Glomerular visceral epithelial cell (primary cell): ENCODE results near the gene ZNF600.
"Not testable (repeated sequence)": the region's sequence is repeated elsewhere in the genome, so short reads cannot be mapped to it uniquely, and the experiment has no call there.

ENCODE experiments used
- DNase-seq: peaks from one replicate; pipeline ENCODE4 v3.0.0-alpha.2; 2016; ENCODE audit errors: extremely low spot score

ZNF600 gene

DNA sequence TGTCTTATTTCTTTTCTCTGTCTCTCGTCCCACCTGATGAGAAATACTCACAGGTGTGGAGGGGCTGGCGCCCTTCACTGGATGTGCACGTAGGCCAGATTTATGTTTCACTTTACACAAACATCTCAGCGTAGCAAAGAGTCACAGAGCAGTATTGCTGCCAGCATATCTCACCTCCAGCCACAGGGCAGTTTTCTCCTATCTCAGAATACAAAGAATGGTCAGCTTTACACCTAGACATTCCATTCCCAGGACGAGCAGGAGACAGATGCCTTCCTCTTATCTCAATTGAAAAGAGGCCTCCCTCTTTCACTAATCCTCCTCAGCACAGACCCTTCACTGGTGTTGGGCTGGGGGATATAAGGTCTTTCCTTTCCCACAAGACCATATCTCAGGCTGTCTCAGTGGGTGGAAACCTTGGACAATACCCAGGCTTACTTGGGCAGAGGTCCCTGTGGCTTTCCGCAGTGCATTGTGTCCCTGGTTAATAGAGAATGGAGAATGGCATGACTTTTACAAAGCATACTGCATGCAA is 44.6 kb downstream of the ZNF600 start:
- no peak for DNase-seq

DNA sequence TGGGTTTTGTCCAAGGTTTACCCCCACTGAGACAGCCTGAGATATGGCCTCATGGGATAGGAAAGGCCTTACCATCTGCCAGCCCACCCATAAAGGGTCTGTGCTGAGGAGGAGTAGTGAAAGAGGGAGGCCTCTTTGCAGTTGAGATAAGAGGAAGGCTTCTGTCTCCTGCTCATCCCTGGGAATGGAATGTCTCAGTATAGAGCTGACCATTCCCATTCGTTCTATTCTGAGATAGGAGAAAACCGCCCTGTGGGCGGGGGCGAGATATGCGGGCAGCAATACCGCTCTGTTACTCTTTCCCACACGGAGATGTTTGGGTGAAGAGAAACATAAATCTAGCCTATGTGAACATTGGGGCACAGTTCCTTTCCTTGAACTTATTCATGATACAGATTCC is 45.2 kb downstream of the ZNF600 start:
- not testable (repeated sequence) for DNase-seq

DNA sequence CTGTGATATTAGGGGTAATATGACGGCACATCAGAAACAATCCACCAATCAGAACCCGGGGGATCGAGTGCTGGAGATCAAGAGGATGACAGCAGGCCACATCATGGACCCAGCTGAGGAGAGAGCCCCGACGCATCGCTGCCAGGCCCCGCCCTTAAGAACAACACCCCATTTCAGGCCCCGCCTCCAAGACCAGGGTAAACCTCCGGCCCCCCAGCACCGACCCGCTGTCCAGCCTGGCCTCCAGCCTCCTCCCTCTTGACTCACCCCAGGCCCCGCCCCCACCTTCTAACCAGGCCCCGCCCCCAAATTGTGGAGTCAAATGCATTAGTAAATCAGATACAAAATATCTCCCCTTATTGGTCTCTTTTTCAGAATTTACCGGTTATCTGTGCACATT is 47.0 kb downstream of the ZNF600 start:
- no peak for DNase-seq

DNA sequence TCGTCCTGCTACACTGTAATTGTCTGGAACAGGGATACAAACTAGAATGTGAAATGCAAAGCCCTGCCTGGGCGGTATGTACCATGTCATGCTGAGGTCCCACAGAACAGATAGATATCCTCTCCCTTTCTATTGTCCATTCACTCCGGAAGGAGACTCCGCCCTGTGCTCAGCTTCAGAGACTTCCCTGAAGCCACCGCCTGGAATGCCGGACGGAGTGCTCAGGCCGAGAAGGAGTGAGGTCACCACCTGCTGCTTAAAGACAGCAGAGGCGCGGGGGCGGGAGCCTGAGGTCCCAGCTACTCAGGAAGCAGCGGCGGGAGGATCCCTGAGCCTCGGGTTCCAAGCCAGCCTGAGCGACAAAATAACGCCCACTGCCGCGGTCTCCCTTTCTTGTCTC is 50.9 kb downstream of the ZNF600 start:
- DNase-seq, result peak; percentile 66

DNA sequence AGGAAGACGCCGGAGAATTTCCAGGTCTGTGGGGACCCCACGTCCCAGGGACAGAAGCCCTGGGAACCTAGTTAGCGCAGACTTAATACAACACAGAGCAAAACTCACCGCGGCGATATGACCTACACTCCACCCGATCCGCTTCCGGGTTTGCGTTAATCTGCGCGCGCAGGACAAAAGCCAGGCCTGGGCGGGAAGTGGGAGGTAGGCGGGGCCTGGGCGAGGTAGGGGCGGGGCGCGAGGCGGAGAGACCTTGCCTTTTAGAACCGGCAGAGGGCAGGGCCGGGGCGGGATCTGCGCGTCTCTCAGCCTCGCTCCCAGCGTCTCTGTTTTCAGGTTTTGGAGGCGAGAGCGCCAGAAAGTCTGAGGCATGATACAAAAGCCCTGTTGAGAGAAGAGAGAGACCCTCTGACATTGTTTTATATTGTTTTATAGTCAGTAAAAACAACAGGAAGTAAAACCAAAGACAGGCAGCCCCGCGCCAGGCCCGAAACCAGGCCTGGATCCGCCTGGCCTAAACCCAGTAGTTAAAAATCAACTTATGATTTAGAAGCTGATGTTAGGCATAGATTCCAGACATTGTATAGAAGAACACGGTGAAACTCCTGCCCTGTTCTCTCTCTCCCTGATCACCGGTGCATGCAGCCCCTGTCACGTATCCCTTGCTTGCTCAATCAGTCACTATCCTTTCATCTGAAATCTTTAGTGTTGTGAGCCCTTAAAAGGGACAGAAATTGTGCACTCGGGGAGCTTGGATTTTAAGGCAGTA is 51.5 kb downstream of the ZNF600 start, which contains the start of gene ZNF611:
Gene ZNF611, minus strand, starts transcription at position 152 of the 769 bp plus-strand sequence. CDS start 19,150 bp downstream, outside the sequence.
- DNase-seq, result peak; percentile 97

DNA sequence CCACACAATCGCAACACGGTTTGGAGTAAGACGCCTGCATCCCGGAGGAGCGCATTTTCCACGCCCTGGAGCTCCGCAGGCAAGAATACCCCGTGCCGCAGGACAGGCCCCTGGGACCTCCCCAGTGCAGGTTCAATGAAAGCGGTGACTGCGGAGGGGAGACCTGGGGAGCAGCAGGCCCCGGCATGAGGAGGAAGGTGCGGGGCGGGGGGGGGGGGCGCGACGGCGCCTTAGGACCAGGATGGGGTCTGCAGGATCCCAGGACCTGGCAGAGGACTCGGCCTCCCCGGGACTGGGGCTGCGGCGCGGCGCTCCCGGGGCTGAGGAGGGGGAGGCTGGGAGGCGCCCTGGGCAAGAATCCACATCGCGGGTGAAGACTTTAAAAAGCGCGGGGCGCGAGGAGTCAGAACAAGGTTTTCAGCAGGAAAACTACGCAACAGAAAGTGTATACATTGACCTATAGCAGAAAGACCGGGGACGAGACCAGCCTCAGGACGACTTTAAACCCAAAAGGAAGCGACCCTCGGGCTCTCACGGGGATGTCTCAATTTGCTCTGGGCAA is 52.2 kb downstream of the ZNF600 start:
- peak; percentile 26 for DNase-seq

DNA sequence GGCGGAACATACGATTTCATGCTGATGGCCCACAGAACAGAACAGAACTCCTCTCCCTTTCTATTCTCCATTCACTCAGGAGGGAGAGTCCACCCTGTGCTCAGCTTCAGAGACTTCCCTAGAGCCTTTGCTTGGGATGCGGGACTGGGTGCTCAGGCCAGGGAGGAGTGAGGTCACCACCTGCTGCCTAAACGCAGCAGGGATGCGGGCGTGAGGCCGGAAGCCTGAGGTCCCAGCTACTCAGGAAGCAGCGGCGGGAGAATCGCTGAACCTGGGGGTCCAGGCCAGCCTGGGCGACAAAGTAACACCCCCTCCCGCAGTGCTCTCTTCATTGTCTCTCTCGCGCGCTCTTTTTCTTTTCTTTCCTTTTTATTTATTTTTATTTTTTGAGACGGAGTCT is 60.5 kb downstream of the ZNF600 start:
- not testable (repeated sequence) for DNase-seq

DNA sequence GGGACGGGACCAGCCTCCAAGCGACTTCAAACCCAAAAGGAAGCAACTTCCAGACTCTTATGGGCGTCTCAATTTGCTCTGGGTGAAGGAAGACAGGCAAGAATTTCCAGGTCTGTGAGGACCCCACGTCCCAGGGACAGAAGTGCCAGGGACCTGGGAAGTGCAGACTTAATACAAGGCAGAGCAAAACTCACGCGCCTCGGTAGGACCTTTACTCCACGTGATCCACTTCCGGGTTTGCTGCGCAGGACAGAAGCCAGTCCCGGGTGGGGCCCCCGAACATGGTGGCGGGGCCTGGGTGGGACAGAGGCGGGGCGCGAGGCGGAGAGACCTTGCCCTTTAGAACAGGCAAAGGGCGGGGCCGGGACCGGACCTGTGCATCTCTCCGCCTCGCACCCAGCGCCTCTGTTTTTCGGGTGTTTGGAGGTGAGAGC is 61.0 kb downstream of the ZNF600 start:
- DNase-seq, result no peak

DNA sequence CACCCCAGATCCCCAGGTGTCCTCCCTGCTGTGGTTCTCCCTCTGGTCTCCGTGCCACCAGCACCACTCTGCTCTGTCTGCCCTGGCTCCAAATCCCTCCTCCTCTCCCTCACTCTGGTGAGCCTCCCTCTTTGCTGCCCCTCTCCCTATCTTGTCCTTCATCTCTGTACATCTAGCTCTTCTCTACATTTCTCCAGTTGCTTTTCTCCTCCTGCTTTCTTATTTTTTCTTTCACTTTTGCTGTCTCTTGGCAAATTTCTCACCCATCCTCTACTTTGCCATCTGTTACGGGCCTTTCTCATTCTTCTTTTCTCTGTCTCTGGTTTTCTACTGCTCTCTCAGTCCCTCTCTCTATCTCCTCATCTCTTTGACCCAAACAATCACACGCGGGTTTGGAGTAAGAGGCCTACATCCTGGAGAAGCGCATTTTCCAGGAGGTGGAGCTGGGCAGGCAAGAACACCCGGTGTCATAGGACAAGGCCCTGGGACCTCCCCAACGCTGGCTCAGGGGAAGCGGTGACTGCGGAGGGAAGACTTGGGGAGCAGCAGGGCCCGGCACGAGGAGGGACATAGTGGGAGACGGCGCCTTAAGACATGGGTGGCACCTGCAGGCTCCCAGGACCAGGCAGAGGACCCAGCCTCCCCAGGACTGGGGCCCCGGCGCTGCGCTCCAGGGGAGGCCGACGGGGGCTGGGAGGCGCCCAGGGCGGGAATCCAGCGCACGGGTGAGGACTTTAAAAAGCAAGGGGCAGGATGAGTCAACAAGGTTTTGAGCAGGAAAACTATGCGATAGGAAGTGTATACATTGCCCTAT is 61.7 kb downstream of the ZNF600 start:
- no peak for DNase-seq

DNA sequence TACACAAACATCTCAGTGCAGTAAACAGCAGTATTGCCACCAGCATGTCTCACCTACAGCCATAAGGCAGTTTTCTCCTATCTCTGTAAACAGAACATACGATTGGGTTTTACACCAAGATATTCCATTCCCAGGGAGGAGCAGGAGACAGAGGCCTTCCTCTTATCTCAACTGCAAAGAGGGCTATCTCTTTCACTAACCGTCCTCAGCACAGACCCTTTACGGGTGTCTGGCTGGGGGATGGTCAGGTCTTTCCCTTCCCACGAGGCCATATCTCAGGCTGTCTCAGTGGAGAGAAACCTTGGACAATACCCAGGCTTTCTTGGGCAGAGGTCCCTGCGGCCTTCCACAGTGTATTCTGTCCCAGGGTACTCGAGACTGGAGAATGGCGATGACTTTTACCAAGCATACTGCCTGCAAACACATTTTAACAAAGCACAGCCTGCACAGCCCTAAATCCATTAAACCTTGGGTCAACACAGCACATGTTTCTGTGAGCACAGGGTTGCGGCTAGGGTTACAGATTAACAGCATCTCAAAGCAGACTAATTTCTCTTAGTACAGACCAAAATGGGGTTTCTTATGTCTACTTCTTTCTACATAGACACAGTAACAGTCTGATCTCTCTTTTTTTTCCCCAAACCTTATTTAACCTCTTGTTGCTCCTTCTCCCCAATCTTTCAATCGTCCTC is 62.5 kb downstream of the ZNF600 start:
- DNase-seq, result not testable (repeated sequence)

DNA sequence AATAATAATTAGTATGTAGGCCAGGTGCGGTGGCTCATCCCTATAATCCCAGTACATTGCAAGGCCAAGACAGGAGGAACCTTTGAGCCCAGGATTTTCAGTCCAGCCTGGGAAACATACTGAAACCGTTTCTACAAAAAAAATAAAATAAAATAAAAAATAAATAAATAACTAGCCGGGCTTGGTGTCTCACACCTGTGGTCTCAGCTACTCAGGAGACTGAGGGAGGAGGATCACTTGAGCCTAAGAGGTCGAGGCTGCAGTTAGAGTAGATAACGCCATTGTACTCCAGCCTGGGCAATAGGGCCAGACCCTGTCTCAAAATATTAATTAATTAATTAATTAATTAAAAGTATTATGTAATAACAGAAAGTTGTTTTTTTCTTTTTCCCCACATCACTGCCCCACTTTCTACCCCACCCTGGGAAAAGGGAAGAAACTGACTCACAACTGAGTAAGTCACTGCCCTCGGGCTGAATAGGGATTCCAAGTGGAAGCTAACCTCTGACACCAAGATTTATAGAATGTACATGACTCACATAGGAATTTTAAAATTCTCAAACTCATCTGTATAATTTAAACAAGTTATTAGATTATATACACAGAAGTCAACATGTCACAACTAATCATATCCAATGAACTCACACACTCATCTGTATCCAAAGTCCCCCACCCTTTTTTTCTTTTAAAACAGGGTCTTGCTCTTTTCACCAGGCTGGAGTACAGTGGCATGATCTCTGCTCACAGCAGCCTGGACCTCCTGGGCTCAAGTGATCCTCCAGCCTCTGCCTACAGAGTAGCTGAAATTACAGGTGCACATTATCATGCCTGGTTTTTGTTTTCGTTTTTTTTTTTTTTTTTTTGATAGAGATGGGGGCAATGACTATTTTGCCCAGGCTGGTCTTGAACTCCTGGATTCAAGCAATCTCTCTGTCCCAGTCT is 64.3 kb downstream of the ZNF600 start:
- DNase-seq, result peak; percentile 54

DNA sequence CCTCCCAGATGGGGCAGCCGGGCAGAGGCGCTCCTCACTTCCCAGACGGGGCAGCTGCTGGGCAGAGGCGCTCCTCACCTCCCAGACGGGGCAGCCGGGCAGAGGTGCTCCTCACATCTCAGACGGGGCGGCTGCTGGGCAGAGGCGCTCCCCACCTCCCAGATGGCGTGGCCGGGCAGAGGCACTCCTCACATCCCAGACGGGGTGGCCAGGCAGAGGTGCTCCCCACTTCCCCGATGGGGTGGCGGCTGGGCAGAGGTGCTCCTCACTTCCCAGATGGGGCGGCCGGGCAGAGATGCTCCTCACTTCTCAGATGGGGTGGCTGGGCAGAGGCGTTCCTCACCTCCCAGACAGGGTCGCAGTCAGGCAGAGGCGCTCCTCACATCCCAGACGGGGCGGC is 66.0 kb downstream of the ZNF600 start:
- DNase-seq, result not testable (repeated sequence)

DNA sequence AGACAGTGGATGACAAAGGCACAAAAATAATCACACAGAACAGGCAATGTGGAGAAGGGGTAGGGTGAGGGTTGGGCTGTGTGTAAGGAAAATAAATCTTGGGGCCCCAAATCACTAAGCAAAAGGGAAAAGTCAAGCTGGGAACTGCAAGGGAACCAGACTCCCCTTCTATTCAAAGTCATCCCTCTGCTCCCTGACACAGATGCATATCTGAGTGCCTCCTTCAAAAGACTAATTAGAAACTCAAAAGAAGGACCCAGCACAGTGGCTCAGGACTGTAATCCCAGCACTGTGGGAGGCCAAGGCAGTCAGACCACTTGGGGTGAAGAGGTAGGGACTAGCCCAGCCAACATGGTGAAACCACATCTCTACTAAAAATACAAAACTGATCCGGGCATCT is 70.1 kb downstream of the ZNF600 start:
- DNase-seq, result no peak

DNA sequence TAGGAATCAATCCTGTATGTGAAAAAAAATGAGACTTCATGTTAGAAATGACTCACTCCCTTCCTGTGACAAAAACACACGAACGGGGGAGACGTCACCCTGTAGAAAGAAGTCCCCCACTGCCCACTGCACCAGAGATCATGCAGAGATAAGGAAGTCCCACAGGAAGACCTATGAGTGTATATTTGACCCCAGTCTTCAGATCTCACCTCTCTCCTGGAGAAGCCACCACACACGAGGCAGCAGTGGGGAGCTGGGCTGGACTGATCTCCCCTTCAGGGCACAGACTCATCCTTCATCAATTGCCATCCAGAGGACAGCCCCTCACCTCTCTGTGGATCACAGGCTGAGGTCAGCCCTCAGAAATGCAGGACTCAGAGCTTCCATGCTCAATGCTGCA is 70.7 kb downstream of the ZNF600 start:
- DNase-seq, result not testable (repeated sequence)

DNA sequence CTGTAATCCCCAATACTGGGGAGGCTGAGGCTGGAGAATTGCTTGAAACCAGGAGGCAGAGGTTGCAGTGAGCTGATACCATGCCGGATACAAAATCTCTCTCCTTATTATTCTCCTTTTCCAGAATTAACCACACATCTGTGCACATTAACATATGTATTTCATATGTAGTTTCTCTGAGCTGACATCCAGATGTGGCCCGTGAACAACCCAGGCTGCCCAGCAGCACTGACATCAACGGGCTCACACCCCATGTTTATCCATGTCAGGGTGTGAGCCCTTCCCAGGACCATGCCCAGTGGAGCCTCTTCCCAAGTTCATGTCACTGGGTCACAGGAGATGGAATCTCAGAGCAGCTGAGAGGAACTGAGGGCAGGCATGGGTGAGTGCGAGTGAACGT is 71.3 kb downstream of the ZNF600 start:
- DNase-seq, result not testable (repeated sequence)
